Breast epithelium (tissue), 4 donors: ENCODE results near the gene CYP2A6. TPM values are rescaled to one million over a fixed set of nuclear protein-coding genes. Genes with fewer than 3 reads are reported as not detected.

Experiments used
- DNase-seq, 2 donors: peaks; one replicate each; pipeline ENCODE4 v3.0.0-alpha.2; 2019; ENCODE audit warnings: low spot score in 2 of 2
- H3K27ac ChIP-seq, 2 donors: fragments of 200-600 bp; sonication (generic) in 1 of 2; one replicate each; pipeline ENCODE4 v1.5.1; 2016 to 2019; ENCODE audit warnings: mild to moderate bottlenecking in 1 of 2
- H3K27me3 ChIP-seq, 2 donors: fragments of 200-600 bp; sonication (generic) in 1 of 2; one replicate each; pipeline versions ENCODE4 v1.5.1 to v1.6.0; 2017 to 2019; ENCODE audit warnings: control low read depth in 1 of 2, mild to moderate bottlenecking in 1 of 2
- H3K36me3 ChIP-seq: fragments of 200-600 bp; one replicate; pipeline ENCODE4 v1.5.1; 2019
- H3K4me1 ChIP-seq, 2 donors: fragments of 200-600 bp; sonication (generic); one replicate each; pipeline ENCODE4 v1.5.1; 2016 to 2019; ENCODE audit warnings: control low read depth in 1 of 2
- H3K4me3 ChIP-seq, 3 donors: fragments of 200-600 bp; sonication (generic); 1 replicate in 2 of 3; 2 replicates in 1 of 3; pipeline ENCODE4 v1.5.1; 2016 to 2019; ENCODE audit warnings: mild to moderate bottlenecking in 3 of 3, moderate library complexity in 2 of 3
- H3K9me3 ChIP-seq, 2 donors: fragments of 200-600 bp; sonication (generic) in 1 of 2; one replicate each; pipeline ENCODE4 v1.5.1; 2016 to 2019; ENCODE audit warnings: control low read depth in 1 of 2
- POLR2A ChIP-seq: fragments of 450-650 bp; IDR thresholded peaks from one replicate; pipeline ENCODE4 v1.6.1; 2016; ENCODE audit warnings: antibody characterized with exemption, mild to moderate bottlenecking, moderate library complexity
- POLR2AphosphoS5 ChIP-seq, 3 donors: sonication (generic); formaldehyde crosslinking; IDR thresholded peaks; one replicate each; pipeline ENCODE4 v1.6.1; 2017; ENCODE audit warnings: antibody characterized with exemption in 3 of 3
- intact Hi-C: fragments of 100-400 bp; cut with DNase I; formaldehyde crosslinking; loops from one replicate; pipeline ENCODE4 v1.15.1; 2023; ENCODE audit warnings: low total_unique reads
- total RNA-seq, 3 donors: library from RNA; depleted of rRNA; stranded (reverse); fragments of >200 nt; gene quantifications; one replicate each; pipeline ENCODE4 v1.1.0, GENCODE V29; 2016
- TF ChIP-seq, protein P1 (sequence below), 3 donors: fragments of 450-650 bp; IDR thresholded peaks; one replicate each; pipeline ENCODE4 v1.5.1; 2016 to 2017; ENCODE audit warnings: antibody characterized with exemption in 3 of 3, mild to moderate bottlenecking in 3 of 3, moderate library complexity in 3 of 3

Gene CYP2A6
- total RNA-seq, 3 donors from 2014 or later = 0.64 TPM; not detected in 2

GRCh38 chr19:40801426-40802299, 48.6 kb downstream of the CYP2A6 start:
- Histone ChIP-seq H3K27ac (peak overlapping the region; percentile 96 to 97), H3K4me1 (peaks cover 35 to 59% of the 10 kb centered on the region in 2 donors), H3K4me3 (peak overlapping the region; percentile 75 to 97 (median 97)), H3K9me3 (no peaks in the 10 kb centered on the region), H3K27me3 (no peaks in the 10 kb centered on the region), H3K36me3 (no peaks in the 10 kb centered on the region)
- no peak for TF ChIP-seq POLR2A
- DNase-seq = no peak
- intact Hi-C loops = no loop called here

GRCh38 chr19:40800997-40801377, 49.3 kb downstream of the CYP2A6 start:
- no peak for DNase-seq
- TF ChIP-seq POLR2A (no peak), POLR2AphosphoS5 (IDR thresholded peaks at IDR 0.05) (no peak)
- TF ChIP-seq, protein P1, sequence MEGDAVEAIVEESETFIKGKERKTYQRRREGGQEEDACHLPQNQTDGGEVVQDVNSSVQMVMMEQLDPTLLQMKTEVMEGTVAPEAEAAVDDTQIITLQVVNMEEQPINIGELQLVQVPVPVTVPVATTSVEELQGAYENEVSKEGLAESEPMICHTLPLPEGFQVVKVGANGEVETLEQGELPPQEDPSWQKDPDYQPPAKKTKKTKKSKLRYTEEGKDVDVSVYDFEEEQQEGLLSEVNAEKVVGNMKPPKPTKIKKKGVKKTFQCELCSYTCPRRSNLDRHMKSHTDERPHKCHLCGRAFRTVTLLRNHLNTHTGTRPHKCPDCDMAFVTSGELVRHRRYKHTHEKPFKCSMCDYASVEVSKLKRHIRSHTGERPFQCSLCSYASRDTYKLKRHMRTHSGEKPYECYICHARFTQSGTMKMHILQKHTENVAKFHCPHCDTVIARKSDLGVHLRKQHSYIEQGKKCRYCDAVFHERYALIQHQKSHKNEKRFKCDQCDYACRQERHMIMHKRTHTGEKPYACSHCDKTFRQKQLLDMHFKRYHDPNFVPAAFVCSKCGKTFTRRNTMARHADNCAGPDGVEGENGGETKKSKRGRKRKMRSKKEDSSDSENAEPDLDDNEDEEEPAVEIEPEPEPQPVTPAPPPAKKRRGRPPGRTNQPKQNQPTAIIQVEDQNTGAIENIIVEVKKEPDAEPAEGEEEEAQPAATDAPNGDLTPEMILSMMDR (IDR thresholded peaks at IDR 0.05) = no peak
- Histone ChIP-seq H3K27me3 (no peaks in the 10 kb centered on the region), H3K9me3 (no peaks in the 10 kb centered on the region), H3K36me3 (no peaks in the 10 kb centered on the region), H3K4me1 (peaks cover 32 to 54% of the 10 kb centered on the region in 2 donors), H3K4me3 (peak overlapping the region; percentile 75 to 97 (median 97)), H3K27ac (peak overlapping the region; percentile 96 to 97)
- intact Hi-C loops = no loop called here

GRCh38 chr19:40800339-40800996, 49.8 kb downstream of the CYP2A6 start:
- H3K27me3 ChIP-seq = no peaks in the 10 kb centered on the region
- DNase-seq = no peak
- H3K4me1 ChIP-seq = peaks cover 32 to 52% of the 10 kb centered on the region in 2 donors
- H3K27ac ChIP-seq = peak overlapping the region; percentile 96 to 97
- no peaks in the 10 kb centered on the region for H3K9me3 ChIP-seq
- H3K36me3 ChIP-seq = no peaks in the 10 kb centered on the region
- TF ChIP-seq, protein P1 (IDR thresholded peaks at IDR 0.05) = no peak
- TF ChIP-seq POLR2AphosphoS5 (IDR thresholded peaks at IDR 0.05) (no peak), POLR2A (no peak)
- intact Hi-C loops = no loop called here
- peak overlapping the region; percentile 75 to 97 (median 97) for H3K4me3 ChIP-seq

DNA sequence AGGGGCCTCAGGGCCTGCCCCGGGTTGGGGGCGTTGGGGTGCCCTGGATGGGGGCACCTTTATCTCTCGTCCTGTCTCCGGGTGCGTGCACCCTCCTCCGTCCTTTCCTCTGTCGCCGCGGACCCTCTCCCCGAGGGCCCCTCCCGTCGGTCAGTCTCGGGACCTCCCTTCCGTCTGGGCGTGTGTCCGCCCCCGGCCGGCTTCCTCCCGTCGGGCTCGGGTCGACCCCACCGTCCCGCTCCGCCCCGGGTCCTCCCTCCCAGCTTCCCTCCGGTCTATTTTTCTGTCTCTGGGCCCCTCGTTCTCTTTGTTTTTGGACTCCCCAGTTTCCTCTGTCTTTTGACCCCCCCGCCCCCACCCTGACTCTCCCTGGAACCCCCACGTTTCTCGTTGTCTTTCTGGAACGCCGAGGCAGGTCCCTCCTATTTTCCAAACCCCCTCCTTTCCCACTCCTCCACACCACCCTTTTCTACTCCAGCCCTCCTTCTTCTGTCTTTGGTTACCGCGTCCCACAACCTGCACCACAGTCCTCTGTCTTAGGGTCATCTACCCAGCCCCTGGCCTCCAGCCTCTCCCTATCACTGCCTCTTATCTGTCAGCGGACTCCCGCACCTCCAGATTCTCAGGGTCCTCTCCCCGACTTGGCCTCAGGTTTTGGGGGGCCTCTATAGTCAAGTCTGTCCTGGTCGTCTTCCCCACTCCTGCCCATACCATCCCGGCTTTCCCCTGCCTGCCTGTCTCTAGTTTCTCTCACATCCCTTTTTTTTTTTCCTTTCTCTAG, 50.5 kb downstream of the CYP2A6 start:
- no peaks in the 10 kb centered on the region for H3K9me3 ChIP-seq
- H3K27me3 ChIP-seq = no peaks in the 10 kb centered on the region
- no peak for DNase-seq
- H3K27ac ChIP-seq = peak overlapping the region; percentile 96 to 97
- intact Hi-C loops = no loop called here
- no peaks in the 10 kb centered on the region for H3K36me3 ChIP-seq
- TF ChIP-seq POLR2AphosphoS5 (IDR thresholded peaks at IDR 0.05) = no peak
- peaks cover 32 to 45% of the 10 kb centered on the region in 2 donors for H3K4me1 ChIP-seq
- peak overlapping the region; percentile 75 to 97 (median 97) for H3K4me3 ChIP-seq

DNA sequence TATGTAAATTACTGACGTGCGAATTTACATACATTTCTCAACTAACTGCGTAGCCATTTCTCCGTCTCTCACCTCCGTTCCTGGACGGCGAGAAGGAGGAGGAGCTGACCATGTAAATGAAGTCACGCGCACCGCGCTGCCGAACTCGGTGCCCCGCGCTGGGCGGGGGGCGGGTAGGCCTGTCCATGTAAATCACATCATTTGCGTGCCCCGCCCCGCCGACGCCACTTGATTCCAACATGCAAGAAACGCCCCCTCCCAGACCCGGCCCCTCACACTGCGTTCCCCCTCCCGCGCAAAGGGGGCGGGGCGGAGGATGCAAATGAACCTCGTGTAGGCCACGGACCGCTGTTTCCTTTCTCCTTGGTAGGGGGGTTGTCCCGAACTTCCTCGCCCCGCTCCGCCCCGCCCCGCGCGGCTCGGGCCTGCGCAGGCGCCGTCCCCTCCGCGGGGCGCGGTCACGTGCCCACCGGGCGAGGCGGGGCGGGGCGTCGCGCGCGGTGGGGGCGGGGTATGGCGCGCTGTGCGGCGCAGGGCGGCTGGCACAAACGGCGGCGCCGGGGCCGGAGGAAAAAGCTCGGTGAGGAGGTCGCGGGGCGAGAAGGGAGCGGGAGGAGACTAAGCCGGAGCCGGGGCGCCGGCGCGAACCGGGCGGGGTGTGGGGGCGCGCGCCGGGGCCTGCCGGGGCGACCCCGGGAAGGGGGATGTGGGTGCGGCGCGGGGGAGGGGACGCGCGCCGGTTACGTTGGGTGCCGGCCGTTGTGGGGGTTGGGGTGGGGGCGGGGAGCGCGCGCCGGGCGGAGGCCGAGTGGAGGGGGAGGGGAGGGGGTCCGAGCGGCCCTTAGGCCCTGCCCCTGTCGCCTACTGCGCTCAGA, 51.3 kb downstream of the CYP2A6 start, which contains the start of gene EGLN2:
EGLN2 (plus strand) TSS at position 509 of the 875 bp plus-strand sequence. CDS start 1,382 bp downstream, outside the sequence.
- intact Hi-C loops = no loop called here
- Histone ChIP-seq H3K27me3 (no peaks in the 10 kb centered on the region), H3K9me3 (no peaks in the 10 kb centered on the region), H3K36me3 (no peaks in the 10 kb centered on the region), H3K27ac (peak within 1 kb of the TSS; percentile 96 to 97), H3K4me3 (peak within 1 kb of the TSS; percentile 75 to 97 (median 97)), H3K4me1 (peaks cover 31 to 37% of the 10 kb centered on the region in 2 donors)
- DNase-seq = peak; percentile 100
- TF ChIP-seq POLR2AphosphoS5 (IDR thresholded peaks at IDR 0.05) (peak; percentile 73 to 82 (median 78)), POLR2A (peak; percentile 41)
- TF ChIP-seq, protein P1 (IDR thresholded peaks at IDR 0.05) = no peak
